Fibroblast of upper back skin (primary cell): Measurements from ENCODE around the gene BMAL1.

Experiments
- DNase-seq: peaks from one replicate; pipeline ENCODE4 v3.0.0-alpha.2; 2013

Gene BMAL1

GRCh38 chr11:13318498-13319295 is 41.1 kb downstream of the BMAL1 start:
- no peak for DNase-seq

- no peak for DNase-seq
Measured at GRCh38 chr11:13320688-13321087, 43.1 kb downstream of the BMAL1 start.

GRCh38 chr11:13321431-13321830 is 43.8 kb downstream of the BMAL1 start:
- DNase-seq: no peak

GRCh38 chr11:13324141-13324540 is 46.6 kb downstream of the BMAL1 start:
- no peak for DNase-seq

- DNase-seq: no peak
Measured at GRCh38 chr11:13324709-13325108, 47.1 kb downstream of the BMAL1 start.

GRCh38 chr11:13327421-13327820 is 49.8 kb downstream of the BMAL1 start:
- DNase-seq: no peak

- DNase-seq: no peak
Measured at GRCh38 chr11:13328286-13328685, 50.7 kb downstream of the BMAL1 start.

GRCh38 chr11:13329670-13330356 is 52.2 kb downstream of the BMAL1 start:
- DNase-seq: no peak

GRCh38 chr11:13332124-13332523 is 54.5 kb downstream of the BMAL1 start:
- no peak for DNase-seq

- no peak for DNase-seq
Measured at GRCh38 chr11:13333456-13333957, 55.9 kb downstream of the BMAL1 start.

- DNase-seq: no peak
Measured at GRCh38 chr11:13334034-13334786, 56.6 kb downstream of the BMAL1 start.

- DNase-seq: peak; percentile 67
Measured at GRCh38 chr11:13335319-13335718, 57.7 kb downstream of the BMAL1 start.

GRCh38 chr11:13336246-13336878 is 58.8 kb downstream of the BMAL1 start:
- DNase-seq: no peak

- DNase-seq: peak; percentile 61
Measured at GRCh38 chr11:13338019-13338426, 60.4 kb downstream of the BMAL1 start.

- DNase-seq: peak; percentile 50
Measured at GRCh38 chr11:13338427-13339069, 61.0 kb downstream of the BMAL1 start.

GRCh38 chr11:13339195-13340153 is 61.9 kb downstream of the BMAL1 start:
- DNase-seq: peak; percentile 97

- DNase-seq: no peak
Measured at GRCh38 chr11:13341026-13341425, 63.4 kb downstream of the BMAL1 start.

- DNase-seq: no peak
Measured at GRCh38 chr11:13343067-13343466, 65.5 kb downstream of the BMAL1 start.

- DNase-seq: peak; percentile 77
Measured at GRCh38 chr11:13343931-13344717, 66.5 kb downstream of the BMAL1 start.

- no peak for DNase-seq
Measured at GRCh38 chr11:13344818-13345217, 67.2 kb downstream of the BMAL1 start.
